ENCODE data around the gene SLC35C1.
"Not testable (repeated sequence)": the region's sequence is repeated elsewhere in the genome, so short reads cannot be mapped to it uniquely, and the experiment has no call there.

SLC35C1 gene

DNA sequence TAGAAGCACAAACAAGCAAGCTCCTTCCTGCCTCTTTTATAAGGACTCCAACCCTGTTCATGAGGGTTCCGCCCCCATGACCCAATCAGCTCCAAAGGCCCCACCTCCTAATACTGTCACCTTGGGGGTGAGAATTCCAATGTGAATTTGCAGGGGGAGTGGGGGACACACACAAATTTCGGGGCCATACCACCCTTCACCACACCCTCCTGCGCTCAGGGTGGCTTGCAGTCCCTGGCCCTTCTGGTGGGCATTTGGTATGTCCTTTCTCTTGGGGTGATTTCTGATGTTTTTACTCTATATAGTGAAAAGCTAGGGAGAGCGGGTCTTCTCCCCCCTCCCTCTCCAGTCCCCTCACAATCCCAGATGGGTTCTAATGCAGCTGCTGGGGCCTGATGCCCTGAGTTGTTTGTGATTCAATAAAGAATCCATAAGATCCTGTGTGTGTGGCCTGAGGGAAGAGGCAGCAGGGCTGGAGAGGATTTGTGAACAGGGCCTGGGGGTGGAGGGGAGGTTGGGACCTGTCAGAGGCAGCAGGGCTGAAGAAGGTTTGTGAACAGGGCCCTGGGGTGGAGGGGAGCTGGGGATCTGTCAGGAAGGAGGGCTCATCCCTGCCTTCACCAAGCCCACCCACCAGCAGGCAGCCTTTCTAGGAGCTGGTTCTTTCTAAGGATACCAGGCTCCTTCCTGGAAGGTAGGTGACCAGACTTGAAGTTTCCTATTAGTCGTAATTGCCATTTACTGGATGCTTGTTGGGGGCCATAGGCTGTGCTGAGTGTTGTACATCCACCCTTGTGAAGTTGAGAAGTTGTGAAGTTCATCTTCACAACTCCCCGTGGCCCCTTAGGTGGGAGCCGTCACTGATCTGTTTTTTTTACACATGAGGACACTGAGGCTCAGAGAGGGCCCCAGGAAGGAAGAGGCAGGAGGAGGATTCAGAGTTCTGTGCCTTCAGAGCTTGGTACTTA is 7.9 kb downstream of the SLC35C1 start:
- H3K4me3 ChIP-seq (ENCODE audit: low read depth, low read length) = no peak overlapping the region
- peaks cover 6% of the 10 kb centered on the region for H3K79me2 ChIP-seq (ENCODE audit: control insufficient read depth, insufficient read depth, low read length, unreplicated experiment)
- no peak overlapping the region for H2AFZ ChIP-seq (ENCODE audit: low read length, unreplicated experiment)
- H3K27me3 ChIP-seq (ENCODE audit: insufficient read depth, low read length) = no peaks in the 10 kb centered on the region
- H3K4me1 ChIP-seq (ENCODE audit: control insufficient read depth, insufficient read depth, low read length, unreplicated experiment) = peaks cover 4% of the 10 kb centered on the region
- H3K27ac ChIP-seq (ENCODE audit: low read depth, low read length) = no peak overlapping the region
- H3K36me3 ChIP-seq (ENCODE audit: insufficient read depth, low read length) = peaks cover 9% of the 10 kb centered on the region; the same call in 1 of the 2 replicates

DNA sequence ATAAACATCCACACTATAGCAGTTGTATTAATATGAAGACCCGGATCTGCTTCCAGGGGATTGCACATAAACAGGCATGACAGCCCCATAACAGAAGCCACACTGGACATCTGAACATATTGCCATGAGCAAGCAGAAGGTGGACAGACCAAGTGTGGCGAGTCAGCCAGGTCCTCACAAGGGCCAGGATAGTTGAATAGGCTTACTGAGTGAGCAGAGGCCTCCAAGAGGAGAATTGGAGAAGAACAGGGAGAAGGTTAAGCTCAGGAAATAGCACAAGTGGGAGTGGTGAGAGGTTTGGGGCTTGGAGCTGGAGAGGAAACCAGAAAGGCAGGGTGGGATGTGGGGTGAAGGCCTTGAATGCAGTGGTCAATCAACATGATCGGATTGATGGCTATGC is 10.8 kb downstream of the SLC35C1 start:
- H3K27me3 ChIP-seq (ENCODE audit: insufficient read depth, low read length) = no peaks in the 10 kb centered on the region
- H2AFZ ChIP-seq (ENCODE audit: low read length, unreplicated experiment) = no peak overlapping the region
- no peak overlapping the region for H3K27ac ChIP-seq (ENCODE audit: low read depth, low read length)
- H3K79me2 ChIP-seq (ENCODE audit: control insufficient read depth, insufficient read depth, low read length, unreplicated experiment) = no peaks in the 10 kb centered on the region
- H3K4me1 ChIP-seq (ENCODE audit: control insufficient read depth, insufficient read depth, low read length, unreplicated experiment) = peaks cover 4% of the 10 kb centered on the region
- H3K4me3 ChIP-seq (ENCODE audit: low read depth, low read length) = no peak overlapping the region
- H3K36me3 ChIP-seq (ENCODE audit: insufficient read depth, low read length) = peaks cover 7% of the 10 kb centered on the region; the same call in 1 of the 2 replicates

- no peak overlapping the region for H2AFZ ChIP-seq (ENCODE audit: low read length, unreplicated experiment)
- H3K27me3 ChIP-seq (ENCODE audit: insufficient read depth, low read length) = no peaks in the 10 kb centered on the region
Measured at GRCh38 chr11:45816614-45817013, 11.7 kb downstream of the SLC35C1 start.

DNA sequence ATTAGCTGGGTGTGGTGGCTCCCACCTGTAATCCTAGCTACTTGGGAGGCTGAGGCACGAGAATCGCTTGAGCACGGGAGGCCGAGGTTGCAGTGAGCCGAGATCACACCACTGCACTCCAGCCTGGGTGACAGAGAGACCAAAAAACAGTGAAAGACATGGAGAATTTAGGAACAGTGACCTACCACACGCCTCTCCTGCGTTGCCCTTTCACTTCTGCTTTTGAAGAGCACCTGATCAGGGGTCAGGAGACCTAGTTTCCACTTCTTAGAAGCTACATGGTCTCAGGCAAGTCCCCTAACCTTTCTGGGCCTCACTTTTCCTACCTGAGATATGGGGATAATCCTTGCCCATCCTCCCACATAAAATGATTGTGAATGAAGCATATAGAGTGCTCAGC is 12.2 kb downstream of the SLC35C1 start:
- Histone ChIP-seq H3K27ac (ENCODE audit: low read depth, low read length) (no peak overlapping the region), H3K27me3 (ENCODE audit: insufficient read depth, low read length) (no peaks in the 10 kb centered on the region), H3K4me3 (ENCODE audit: low read depth, low read length) (no peak overlapping the region), H3K36me3 (ENCODE audit: insufficient read depth, low read length) (no peaks in the 10 kb centered on the region), H3K4me1 (ENCODE audit: control insufficient read depth, insufficient read depth, low read length, unreplicated experiment) (peaks cover 4% of the 10 kb centered on the region), H3K79me2 (ENCODE audit: control insufficient read depth, insufficient read depth, low read length, unreplicated experiment) (no peaks in the 10 kb centered on the region), H2AFZ (ENCODE audit: low read length, unreplicated experiment) (no peak overlapping the region)

More at GRCh38 chr11:45816614-45817013, 11.7 kb downstream of the SLC35C1 start:
- H3K4me1 ChIP-seq (ENCODE audit: control insufficient read depth, insufficient read depth, low read length, unreplicated experiment) = peaks cover 4% of the 10 kb centered on the region
- no peak overlapping the region for H3K27ac ChIP-seq (ENCODE audit: low read depth, low read length)
- H3K79me2 ChIP-seq (ENCODE audit: control insufficient read depth, insufficient read depth, low read length, unreplicated experiment) = no peaks in the 10 kb centered on the region
- H3K4me3 ChIP-seq (ENCODE audit: low read depth, low read length) = no peak overlapping the region
- H3K36me3 ChIP-seq (ENCODE audit: insufficient read depth, low read length) = no peaks in the 10 kb centered on the region

- H2AFZ ChIP-seq (ENCODE audit: low read length, unreplicated experiment) = no peak overlapping the region
- H3K79me2 ChIP-seq (ENCODE audit: control insufficient read depth, insufficient read depth, low read length, unreplicated experiment) = no peaks in the 10 kb centered on the region
- no peak overlapping the region for H3K4me3 ChIP-seq (ENCODE audit: low read depth, low read length)
- peaks cover 4% of the 10 kb centered on the region for H3K4me1 ChIP-seq (ENCODE audit: control insufficient read depth, insufficient read depth, low read length, unreplicated experiment)
- H3K27me3 ChIP-seq (ENCODE audit: insufficient read depth, low read length) = no peaks in the 10 kb centered on the region
- no peaks in the 10 kb centered on the region for H3K36me3 ChIP-seq (ENCODE audit: insufficient read depth, low read length)
- H3K27ac ChIP-seq (ENCODE audit: low read depth, low read length) = no peak overlapping the region
Measured at GRCh38 chr11:45818961-45819605, 14.1 kb downstream of the SLC35C1 start.

- Histone ChIP-seq H3K79me2 (ENCODE audit: control insufficient read depth, insufficient read depth, low read length, unreplicated experiment) (no peaks in the 10 kb centered on the region), H3K36me3 (ENCODE audit: insufficient read depth, low read length) (no peaks in the 10 kb centered on the region)
Measured at GRCh38 chr11:45820211-45820857, 15.4 kb downstream of the SLC35C1 start.

DNA sequence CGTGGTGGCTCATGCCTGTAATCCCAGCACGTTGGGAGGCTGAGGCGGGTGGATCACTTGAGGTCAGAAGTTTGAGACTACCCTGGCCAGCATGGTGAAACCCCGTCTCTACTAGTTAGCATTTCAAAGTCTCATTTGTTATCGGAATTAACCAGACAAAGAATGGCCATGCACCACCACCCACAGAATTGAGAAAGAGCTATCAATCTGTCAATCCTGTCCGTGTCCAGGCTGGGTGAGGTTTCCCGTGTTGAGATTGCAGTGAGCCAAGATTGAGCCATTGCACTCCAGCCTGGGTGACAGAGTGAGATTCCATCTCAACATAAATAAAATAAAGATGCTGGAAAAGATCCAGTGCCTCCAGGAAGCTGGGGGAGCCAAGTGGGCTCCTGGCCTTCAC is 21.5 kb downstream of the SLC35C1 start:
- peaks cover 37% of the 10 kb centered on the region for H3K27me3 ChIP-seq (ENCODE audit: insufficient read depth, low read length)
- H3K27ac ChIP-seq (ENCODE audit: low read depth, low read length); H2AFZ ChIP-seq (ENCODE audit: low read length, unreplicated experiment); H3K4me3 ChIP-seq (ENCODE audit: low read depth, low read length); H3K79me2 ChIP-seq (ENCODE audit: control insufficient read depth, insufficient read depth, low read length, unreplicated experiment); H3K4me1 ChIP-seq (ENCODE audit: control insufficient read depth, insufficient read depth, low read length, unreplicated experiment); H3K36me3 ChIP-seq (ENCODE audit: insufficient read depth, low read length): not testable (repeated sequence)

More at GRCh38 chr11:45820211-45820857, 15.4 kb downstream of the SLC35C1 start:
- no peak overlapping the region for H3K4me3 ChIP-seq (ENCODE audit: low read depth, low read length)
- H3K27me3 ChIP-seq (ENCODE audit: insufficient read depth, low read length) = peaks cover 4% of the 10 kb centered on the region
- no peak overlapping the region for H3K27ac ChIP-seq (ENCODE audit: low read depth, low read length)
- H2AFZ ChIP-seq (ENCODE audit: low read length, unreplicated experiment) = no peak overlapping the region
- peaks cover 4% of the 10 kb centered on the region for H3K4me1 ChIP-seq (ENCODE audit: control insufficient read depth, insufficient read depth, low read length, unreplicated experiment)

DNA sequence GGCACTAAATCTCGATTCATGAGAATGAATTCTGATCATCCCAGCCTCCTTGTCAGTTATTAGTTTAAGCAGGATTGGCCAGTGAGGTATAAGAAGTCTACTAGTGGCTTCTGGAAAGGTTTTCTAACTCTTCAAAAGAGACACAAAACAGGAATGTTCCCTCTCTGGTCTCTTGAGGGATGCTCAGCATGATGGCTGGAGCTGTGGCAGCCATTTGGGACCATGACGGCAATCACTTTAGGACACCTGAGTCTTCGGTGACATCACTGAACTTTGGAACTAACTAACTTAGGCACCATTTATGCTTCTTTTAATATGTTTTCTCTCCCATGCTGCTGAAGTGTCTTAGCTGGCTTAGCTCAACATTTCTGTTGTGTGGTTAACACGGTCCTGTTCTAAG is 22.2 kb downstream of the SLC35C1 start:
- H3K36me3 ChIP-seq (ENCODE audit: insufficient read depth, low read length) = no peaks in the 10 kb centered on the region
- H3K27me3 ChIP-seq (ENCODE audit: insufficient read depth, low read length) = peaks cover 37% of the 10 kb centered on the region
- H3K4me1 ChIP-seq (ENCODE audit: control insufficient read depth, insufficient read depth, low read length, unreplicated experiment) = no peaks in the 10 kb centered on the region
- H3K27ac ChIP-seq (ENCODE audit: low read depth, low read length) = no peak overlapping the region
- no peaks in the 10 kb centered on the region for H3K79me2 ChIP-seq (ENCODE audit: control insufficient read depth, insufficient read depth, low read length, unreplicated experiment)
- H2AFZ ChIP-seq (ENCODE audit: low read length, unreplicated experiment) = no peak overlapping the region
- no peak overlapping the region for H3K4me3 ChIP-seq (ENCODE audit: low read depth, low read length)

DNA sequence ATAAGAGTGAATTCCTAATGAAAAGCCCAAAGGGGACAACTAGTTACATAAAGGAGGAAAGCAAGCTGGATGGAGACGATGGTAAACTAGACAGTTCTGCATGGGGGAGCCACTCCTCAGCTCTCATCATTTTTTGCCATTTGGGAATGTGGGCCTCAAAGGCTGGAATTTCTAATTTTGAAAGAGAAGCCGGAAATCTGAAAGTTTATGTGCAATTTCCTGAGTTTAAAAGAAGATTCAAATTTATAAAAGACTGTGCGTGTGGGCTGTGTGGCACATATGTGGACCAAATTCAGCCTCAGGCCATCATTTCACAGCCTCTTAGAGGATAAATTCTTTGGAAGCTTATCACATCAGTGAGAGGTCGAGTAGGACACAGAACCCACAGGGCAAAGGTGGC is 24.0 kb downstream of the SLC35C1 start:
- Histone ChIP-seq H3K27ac (ENCODE audit: low read depth, low read length) (no peak overlapping the region), H3K27me3 (ENCODE audit: insufficient read depth, low read length) (peaks cover 37% of the 10 kb centered on the region), H3K79me2 (ENCODE audit: control insufficient read depth, insufficient read depth, low read length, unreplicated experiment) (no peaks in the 10 kb centered on the region), H2AFZ (ENCODE audit: low read length, unreplicated experiment) (no peak overlapping the region), H3K4me1 (ENCODE audit: control insufficient read depth, insufficient read depth, low read length, unreplicated experiment) (no peaks in the 10 kb centered on the region), H3K4me3 (ENCODE audit: low read depth, low read length) (no peak overlapping the region), H3K36me3 (ENCODE audit: insufficient read depth, low read length) (no peaks in the 10 kb centered on the region)

DNA sequence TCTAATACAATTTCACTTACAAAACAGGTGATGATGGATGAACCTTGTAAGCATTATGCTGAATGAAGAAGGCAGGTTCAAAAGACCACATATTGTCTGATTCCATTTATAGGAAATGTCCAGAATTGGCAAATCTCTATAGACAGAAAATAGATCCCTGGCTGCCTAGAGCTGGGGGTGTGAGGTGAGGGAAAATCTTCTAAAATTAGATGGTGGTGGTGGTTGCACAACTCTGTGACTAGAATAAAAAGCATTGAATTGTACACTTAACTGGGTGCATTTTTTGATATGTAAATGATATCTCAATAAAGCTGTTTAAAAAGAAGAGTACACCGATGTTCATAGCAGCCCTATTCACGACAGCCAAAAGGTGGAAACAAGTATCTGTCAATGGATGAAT is 25.6 kb downstream of the SLC35C1 start:
- Histone ChIP-seq H3K4me1 (ENCODE audit: control insufficient read depth, insufficient read depth, low read length, unreplicated experiment) (no peaks in the 10 kb centered on the region), H3K27me3 (ENCODE audit: insufficient read depth, low read length) (peaks cover 37% of the 10 kb centered on the region)

More for the DNA sequence above, 25.6 kb downstream of the SLC35C1 start:
- Histone ChIP-seq H3K79me2 (ENCODE audit: control insufficient read depth, insufficient read depth, low read length, unreplicated experiment) (no peaks in the 10 kb centered on the region), H2AFZ (ENCODE audit: low read length, unreplicated experiment) (no peak overlapping the region), H3K36me3 (ENCODE audit: insufficient read depth, low read length) (no peaks in the 10 kb centered on the region), H3K4me3 (ENCODE audit: low read depth, low read length) (no peak overlapping the region), H3K27ac (ENCODE audit: low read depth, low read length) (no peak overlapping the region)

All from ACC112 (cell line).